GM19463 (cell line): ENCODE measurements around the gene DCAF4.
"Not testable (repeated sequence)": the region's sequence is repeated elsewhere in the genome, so short reads cannot be mapped to it uniquely, and the experiment has no call there.

Source experiments
- ATAC-seq: cut with Tn5 transposase; IDR thresholded peaks from one replicate; pipeline ENCODE4 v1.9.1; 2021; ENCODE audit warnings: mild to moderate bottlenecking, moderate library complexity; ENCODE audit not compliant: unreplicated experiment

DCAF4 gene

GRCh38 chr14:72929316-72930080, 3.2 kb downstream of the DCAF4 start:
- ATAC-seq: no peak

- ATAC-seq: no peak
Measured at GRCh38 chr14:72932893-72933292, 6.6 kb downstream of the DCAF4 start.

- no peak for ATAC-seq
Measured at GRCh38 chr14:72939630-72940029, 13.4 kb downstream of the DCAF4 start.

GRCh38 chr14:72941286-72941985, 15.2 kb downstream of the DCAF4 start:
- ATAC-seq: no peak

- ATAC-seq: no peak
Measured at GRCh38 chr14:72942934-72943333, 16.7 kb downstream of the DCAF4 start.

GRCh38 chr14:72943876-72944430, 17.7 kb downstream of the DCAF4 start:
- no peak for ATAC-seq

- ATAC-seq: no peak
Measured at GRCh38 chr14:72945356-72946027, 19.2 kb downstream of the DCAF4 start.

GRCh38 chr14:72946491-72946890, 20.2 kb downstream of the DCAF4 start:
- no peak for ATAC-seq

GRCh38 chr14:72947366-72948160, 21.3 kb downstream of the DCAF4 start:
- ATAC-seq: no peak

- no peak for ATAC-seq
Measured at GRCh38 chr14:72948481-72949138, 22.3 kb downstream of the DCAF4 start.

- no peak for ATAC-seq
Measured at GRCh38 chr14:72952171-72952570, 25.9 kb downstream of the DCAF4 start.

- ATAC-seq: not testable (repeated sequence)
Measured at GRCh38 chr14:72956741-72957140, 30.5 kb downstream of the DCAF4 start.

GRCh38 chr14:72957213-72957612, 30.9 kb downstream of the DCAF4 start:
- no peak for ATAC-seq

- ATAC-seq: no peak
Measured at GRCh38 chr14:72958548-72958947, 32.3 kb downstream of the DCAF4 start.

- ATAC-seq: not testable (repeated sequence)
Measured at GRCh38 chr14:72961016-72961415, 34.8 kb downstream of the DCAF4 start.

- no peak for ATAC-seq
Measured at GRCh38 chr14:72961579-72962335, 35.5 kb downstream of the DCAF4 start.

GRCh38 chr14:72962336-72962754, 36.1 kb downstream of the DCAF4 start:
- ATAC-seq: not testable (repeated sequence)

GRCh38 chr14:72962829-72963312, 36.6 kb downstream of the DCAF4 start:
- ATAC-seq: no peak

- no peak for ATAC-seq
Measured at GRCh38 chr14:72965249-72965648, 39.0 kb downstream of the DCAF4 start.
